ENCODE data around the gene NELFB. TPM values are rescaled to one million over a fixed set of nuclear protein-coding genes. Genes with fewer than 3 reads are reported as not detected.

NELFB gene
- total RNA-seq, 2 donors from 2014 or later, result 37.2 to 40.6 TPM

GRCh38 chr9:137275588-137276472 lies 20.7 kb downstream of the NELFB start:
- no peak for TF ChIP-seq CTCF (IDR thresholded peaks at IDR 0.05)
- peaks cover 18 to 31% of the 10 kb centered on the region in 2 donors for H3K4me1 ChIP-seq (ENCODE audit: control insufficient read depth in 1 of 2, low read depth in 2 of 2)
- no peaks in the 10 kb centered on the region for H3K9me3 ChIP-seq
- peak overlapping the region in 1 of 2 donors; percentile 86 for H3K27ac ChIP-seq
- no peak for ATAC-seq (ENCODE audit: insufficient number of reproducible peaks, low FRiP score, low read depth)
- H3K4me3 ChIP-seq, result no peak overlapping the region
- H3K36me3 ChIP-seq, result peaks cover 23% of the 10 kb centered on the region
- DNase-seq (ENCODE audit: low spot score), result no peak
- H3K27me3 ChIP-seq (replicated peaks; ENCODE audit: insufficient read depth), result no peaks in the 10 kb centered on the region

GRCh38 chr9:137276473-137277328 lies 21.6 kb downstream of the NELFB start:
- Histone ChIP-seq H3K9me3 (no peaks in the 10 kb centered on the region), H3K36me3 (peaks cover 18% of the 10 kb centered on the region), H3K4me3 (peak overlapping the region; percentile 86), H3K4me1 (ENCODE audit: control insufficient read depth in 1 of 2, low read depth in 2 of 2) (peaks cover 14 to 27% of the 10 kb centered on the region in 2 donors), H3K27ac (peak overlapping the region; percentile 80 to 86), H3K27me3 (replicated peaks; ENCODE audit: insufficient read depth) (no peaks in the 10 kb centered on the region)
- DNase-seq (ENCODE audit: low spot score) (no peak), ATAC-seq (ENCODE audit: insufficient number of reproducible peaks, low FRiP score, low read depth) (peak; percentile 64)
- TF ChIP-seq CTCF (IDR thresholded peaks at IDR 0.05), result no peak

GRCh38 chr9:137277329-137278041 lies 22.4 kb downstream of the NELFB start, which contains the start of gene TOR4A:
Gene TOR4A (plus strand): TSS chr9:137277726. CDS start chr9:137278690, 964 bp downstream.
- H3K27me3 ChIP-seq (replicated peaks; ENCODE audit: insufficient read depth), result no peaks in the 10 kb centered on the region
- peak; percentile 62 for ATAC-seq (ENCODE audit: insufficient number of reproducible peaks, low FRiP score, low read depth)
- peak; percentile 66 for DNase-seq (ENCODE audit: low spot score)
- peaks cover 14 to 27% of the 10 kb centered on the region in 2 donors for H3K4me1 ChIP-seq (ENCODE audit: control insufficient read depth in 1 of 2, low read depth in 2 of 2)
- no peaks in the 10 kb centered on the region for H3K9me3 ChIP-seq
- peaks cover 10% of the 10 kb centered on the region for H3K36me3 ChIP-seq
- H3K4me3 ChIP-seq, result peak within 1 kb of the TSS; percentile 86
- no peak for TF ChIP-seq CTCF (IDR thresholded peaks at IDR 0.05)
- H3K27ac ChIP-seq, result peak within 1 kb of the TSS; percentile 80 to 86

GRCh38 chr9:137278061-137278701 lies 23.1 kb downstream of the NELFB start:
- peaks cover 3% of the 10 kb centered on the region for H3K36me3 ChIP-seq
- ATAC-seq (ENCODE audit: insufficient number of reproducible peaks, low FRiP score, low read depth) (no peak), DNase-seq (ENCODE audit: low spot score) (no peak)
- H3K4me3 ChIP-seq, result peak overlapping the region; percentile 86
- peaks cover 14 to 27% of the 10 kb centered on the region in 2 donors for H3K4me1 ChIP-seq (ENCODE audit: control insufficient read depth in 1 of 2, low read depth in 2 of 2)
- H3K27ac ChIP-seq, result peak overlapping the region; percentile 23 to 86
- TF ChIP-seq CTCF (IDR thresholded peaks at IDR 0.05), result no peak
- no peaks in the 10 kb centered on the region for H3K9me3 ChIP-seq
- no peaks in the 10 kb centered on the region for H3K27me3 ChIP-seq (replicated peaks; ENCODE audit: insufficient read depth)
